HG03378 (cell line): Measurements from ENCODE around the gene CDC20.

ENCODE experiments used
- ATAC-seq: cut with Tn5 transposase; IDR thresholded peaks from one replicate; pipeline ENCODE4 v1.9.1; 2021; ENCODE audit warnings: mild to moderate bottlenecking, moderate library complexity; ENCODE audit not compliant: unreplicated experiment

CDC20 gene

DNA sequence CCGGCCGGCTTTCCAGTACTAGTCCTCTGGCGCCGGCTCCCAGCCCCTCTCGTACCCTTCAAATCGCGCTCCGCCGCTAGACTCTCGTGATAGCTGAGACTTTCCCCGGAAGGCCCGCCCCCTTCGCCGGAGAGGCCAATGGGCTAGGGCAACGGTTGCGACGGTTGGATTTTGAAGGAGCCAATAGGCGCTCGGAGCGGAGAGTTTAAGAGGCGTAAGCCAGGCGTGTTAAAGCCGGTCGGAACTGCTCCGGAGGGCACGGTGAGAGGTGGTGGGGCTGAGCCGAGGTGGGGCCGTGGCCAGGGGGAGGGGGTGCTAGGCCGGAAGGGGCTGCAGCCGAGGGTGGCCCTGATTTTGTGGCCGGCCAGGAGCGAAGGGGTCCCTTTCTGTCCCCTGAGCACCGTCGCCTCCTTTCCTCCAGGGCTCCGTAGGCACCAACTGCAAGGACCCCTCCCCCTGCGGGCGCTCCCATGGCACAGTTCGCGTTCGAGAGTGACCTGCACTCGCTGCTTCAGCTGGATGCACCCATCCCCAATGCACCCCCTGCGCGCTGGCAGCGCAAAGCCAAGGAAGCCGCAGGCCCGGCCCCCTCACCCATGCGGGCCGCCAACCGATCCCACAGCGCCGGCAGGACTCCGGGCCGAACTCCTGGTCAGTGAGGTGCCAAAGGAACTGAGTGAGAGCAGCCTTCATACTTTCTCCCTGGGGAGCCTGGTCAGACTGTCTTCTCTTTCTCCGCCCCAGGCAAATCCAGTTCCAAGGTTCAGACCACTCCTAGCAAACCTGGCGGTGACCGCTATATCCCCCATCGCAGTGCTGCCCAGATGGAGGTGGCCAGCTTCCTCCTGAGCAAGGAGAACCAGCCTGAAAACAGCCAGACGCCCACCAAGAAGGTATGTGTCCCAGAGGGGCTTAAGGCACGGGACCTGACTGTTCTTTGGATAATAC, at the start of gene CDC20:
TSS of gene CDC20 (plus strand) at position 236 of the 948 bp plus-strand sequence. CDS start at position 471, 235 bp downstream.
- peak; percentile 90 for ATAC-seq

DNA sequence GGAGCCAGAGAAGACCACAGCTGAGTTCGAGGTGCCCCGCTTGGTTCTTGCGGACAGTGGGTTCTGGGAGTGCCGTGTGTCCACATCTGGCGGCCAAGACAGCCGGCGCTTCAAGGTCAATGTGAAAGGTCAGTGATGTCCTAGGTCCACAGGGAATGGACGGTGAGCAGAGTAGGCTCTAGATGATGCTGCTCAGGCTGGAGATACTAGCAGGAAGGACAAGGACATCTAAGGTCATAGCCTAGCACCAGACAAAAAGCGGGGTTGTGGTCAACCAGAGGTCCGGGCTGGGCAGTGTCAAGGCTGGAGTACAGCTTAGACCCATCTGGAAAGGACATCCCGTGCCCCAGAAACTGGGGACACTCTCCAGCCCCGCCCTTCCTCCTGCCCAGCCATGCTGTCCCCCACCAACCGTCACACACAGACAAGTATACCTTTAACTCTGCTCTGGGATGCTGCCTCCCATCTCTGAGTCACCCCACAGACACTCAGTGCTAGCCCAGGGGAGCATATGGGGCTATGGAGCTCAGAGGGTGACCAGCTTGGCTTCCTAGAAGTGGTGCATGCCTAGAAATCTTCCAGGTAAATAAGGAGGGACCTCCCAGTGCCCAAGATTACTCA, 49.3 kb upstream of the CDC20 start:
- ATAC-seq, result no peak

- ATAC-seq, result no peak
Observed at GRCh38 chr1:43311521-43311920, 47.3 kb upstream of the CDC20 start.

DNA sequence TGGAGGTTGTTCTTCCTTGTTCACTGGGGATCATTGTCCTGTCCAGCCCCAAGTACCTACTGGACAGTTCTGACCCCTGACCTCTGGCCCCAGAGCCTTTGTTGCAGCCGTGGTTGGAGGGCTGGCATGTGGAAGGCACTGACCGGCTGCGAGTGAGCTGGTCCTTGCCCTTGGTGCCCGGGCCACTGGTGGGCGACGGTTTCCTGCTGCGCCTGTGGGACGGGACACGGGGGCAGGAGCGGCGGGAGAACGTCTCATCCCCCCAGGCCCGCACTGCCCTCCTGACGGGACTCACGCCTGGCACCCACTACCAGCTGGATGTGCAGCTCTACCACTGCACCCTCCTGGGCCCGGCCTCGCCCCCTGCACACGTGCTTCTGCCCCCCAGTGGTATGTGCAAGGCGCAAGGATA, 46.6 kb upstream of the CDC20 start:
- ATAC-seq, result no peak

- ATAC-seq, result no peak
Observed at GRCh38 chr1:43312663-43313515, 45.9 kb upstream of the CDC20 start.

DNA sequence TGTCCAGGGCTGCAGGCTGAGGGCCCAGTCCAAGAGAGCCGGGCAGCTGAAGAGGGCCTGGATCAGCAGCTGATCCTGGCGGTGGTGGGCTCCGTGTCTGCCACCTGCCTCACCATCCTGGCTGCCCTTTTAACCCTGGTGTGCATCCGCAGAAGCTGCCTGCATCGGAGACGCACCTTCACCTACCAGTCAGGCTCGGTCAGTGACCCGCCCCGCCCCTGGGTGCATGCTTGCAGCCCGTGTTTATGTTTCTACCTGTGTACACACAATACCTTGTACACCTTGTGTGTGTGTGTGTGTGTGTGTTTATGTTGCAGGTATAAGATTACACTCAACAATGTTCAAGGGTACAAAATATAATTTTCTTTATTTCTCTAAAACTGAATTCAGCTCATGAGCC, 45.0 kb upstream of the CDC20 start:
- no peak for ATAC-seq

GRCh38 chr1:43314233-43314632, 44.5 kb upstream of the CDC20 start:
- no peak for ATAC-seq

DNA sequence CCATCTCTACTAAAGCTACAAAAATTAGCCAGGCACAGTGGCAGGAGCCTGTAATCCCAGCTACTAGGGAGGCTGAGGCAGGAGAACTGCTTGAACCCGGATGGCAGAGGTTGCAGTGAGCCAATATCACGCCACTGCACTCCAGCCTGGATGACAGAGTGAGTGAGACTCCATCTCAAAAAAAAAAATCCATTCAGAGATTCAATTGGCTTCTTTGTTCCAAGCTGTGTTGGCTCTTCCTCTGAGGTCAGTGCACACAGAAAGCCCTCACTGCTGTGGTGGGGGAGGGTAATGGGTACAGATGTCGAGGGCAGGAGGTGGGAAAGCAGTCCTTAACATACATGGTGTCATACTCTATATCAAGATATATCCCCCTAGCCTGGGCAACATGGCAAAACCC, 43.3 kb upstream of the CDC20 start:
- no peak for ATAC-seq

GRCh38 chr1:43315963-43316737, 42.6 kb upstream of the CDC20 start:
- no peak for ATAC-seq

DNA sequence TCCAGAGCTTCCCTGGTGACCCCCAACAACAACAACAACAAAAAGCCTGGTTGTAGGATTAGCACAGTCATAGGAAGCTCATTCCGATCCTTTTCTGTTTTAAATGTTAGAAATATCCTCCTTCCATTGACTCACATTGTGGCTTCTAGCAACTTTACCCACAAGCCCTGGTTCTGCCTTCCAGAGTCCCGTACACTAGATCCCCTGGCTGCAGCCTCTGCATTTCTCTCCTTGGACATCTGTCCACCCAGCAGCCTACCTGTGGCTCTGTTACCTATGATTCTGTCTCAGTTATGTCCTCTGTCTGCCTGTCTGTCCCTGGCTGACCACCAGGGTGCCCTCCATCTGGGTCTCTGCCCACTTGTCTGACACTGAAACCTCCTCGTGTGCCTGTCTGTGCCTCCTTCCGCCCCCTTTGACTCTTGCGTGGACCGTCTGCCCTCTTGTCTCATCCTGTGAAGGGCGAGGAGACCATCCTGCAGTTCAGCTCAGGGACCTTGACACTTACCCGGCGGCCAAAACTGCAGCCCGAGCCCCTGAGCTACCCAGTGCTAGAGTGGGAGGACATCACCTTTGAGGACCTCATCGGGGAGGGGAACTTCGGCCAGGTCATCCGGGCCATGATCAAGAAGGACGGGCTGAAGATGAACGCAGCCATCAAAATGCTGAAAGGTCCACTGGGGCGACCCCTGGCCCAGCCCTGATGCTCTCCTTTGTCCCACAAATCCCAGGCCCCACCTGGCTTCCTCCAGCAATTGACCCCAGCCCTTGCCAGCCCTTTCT, 41.9 kb upstream of the CDC20 start:
- ATAC-seq, result no peak

DNA sequence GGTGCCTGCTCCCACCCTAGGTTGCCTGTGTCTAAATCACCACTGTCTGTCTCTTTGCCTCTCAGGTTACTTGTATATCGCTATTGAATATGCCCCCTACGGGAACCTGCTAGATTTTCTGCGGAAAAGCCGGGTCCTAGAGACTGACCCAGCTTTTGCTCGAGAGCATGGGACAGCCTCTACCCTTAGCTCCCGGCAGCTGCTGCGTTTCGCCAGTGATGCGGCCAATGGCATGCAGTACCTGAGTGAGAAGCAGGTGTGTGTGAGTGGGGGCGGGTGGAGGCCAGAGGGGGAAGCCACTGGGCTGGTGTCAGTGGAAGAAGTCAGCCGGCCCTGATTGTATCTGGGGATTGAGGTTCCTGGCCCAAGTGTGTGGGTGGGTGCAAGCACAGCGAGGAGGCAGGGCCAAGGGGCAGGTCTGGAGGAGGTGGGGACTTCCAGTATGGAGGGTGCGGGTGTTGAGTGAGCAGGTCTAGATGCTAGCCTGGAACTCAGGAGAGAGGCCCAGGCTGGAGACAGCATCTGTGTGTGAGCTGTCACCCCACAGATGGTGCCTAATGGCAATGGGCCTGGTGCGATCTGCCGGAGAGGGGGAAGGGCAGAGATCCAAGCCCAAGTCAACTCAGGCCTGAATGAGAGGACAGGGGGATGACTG, 40.8 kb upstream of the CDC20 start:
- no peak for ATAC-seq

DNA sequence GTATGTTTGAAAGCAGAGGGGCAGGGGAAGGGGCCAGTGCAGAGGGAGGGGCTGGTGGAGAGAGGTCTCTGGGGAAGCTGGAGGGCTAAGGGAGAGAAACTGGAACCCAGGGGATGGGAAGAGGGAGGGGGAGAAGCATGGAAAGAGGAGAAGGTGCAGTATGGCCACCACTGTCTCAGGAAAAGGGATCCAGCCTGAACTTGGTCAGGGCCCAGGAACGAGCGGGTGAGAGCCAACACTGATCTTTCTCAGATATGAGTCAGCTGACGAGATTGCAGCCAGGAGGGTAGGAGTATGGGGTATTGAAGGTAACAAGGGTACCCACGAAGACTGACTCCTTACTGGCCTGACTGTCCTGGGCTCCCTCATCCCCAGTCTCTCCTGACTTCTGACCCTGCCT, 40.0 kb upstream of the CDC20 start:
- no peak for ATAC-seq

GRCh38 chr1:43319288-43319687, 39.5 kb upstream of the CDC20 start:
- ATAC-seq, result no peak

DNA sequence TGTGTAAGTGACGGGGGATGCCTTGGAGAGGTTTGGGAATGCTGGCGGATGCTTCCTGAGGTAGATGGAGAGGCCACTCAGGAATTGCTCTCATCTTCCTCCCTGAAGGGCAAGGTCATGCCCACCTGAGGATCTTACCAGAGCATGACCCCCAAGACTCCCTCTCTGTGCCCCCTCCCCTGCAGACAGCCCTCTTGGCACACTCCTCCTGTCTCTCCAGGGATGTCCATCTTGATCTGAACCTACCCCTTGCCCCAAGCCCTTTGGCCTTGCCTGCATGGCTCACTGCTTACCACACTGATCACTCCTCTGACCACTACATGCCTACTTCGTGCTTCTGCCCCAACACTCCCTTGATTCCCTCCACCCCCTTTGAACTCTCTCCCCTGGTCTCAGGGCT, 39.0 kb upstream of the CDC20 start:
- ATAC-seq, result no peak

GRCh38 chr1:43321331-43321891, 37.4 kb upstream of the CDC20 start:
- ATAC-seq, result no peak

GRCh38 chr1:43322506-43322905, 36.3 kb upstream of the CDC20 start:
- no peak for ATAC-seq

GRCh38 chr1:43324810-43325209, 34.0 kb upstream of the CDC20 start:
- ATAC-seq, result no peak

GRCh38 chr1:43325381-43325780, 33.4 kb upstream of the CDC20 start:
- no peak for ATAC-seq
